Neural crest cell (in vitro differentiated cells): ENCODE data around the gene DNAH1. TPM values are rescaled to one million over a fixed set of nuclear protein-coding genes. Genes with fewer than 3 reads are reported as not detected.

Source experiments
- DNase-seq: peaks from one replicate; pipeline ENCODE4 v3.0.0; 2021; ENCODE audit warnings: low read depth, mixed read lengths, low spot score
- H3K27ac Mint-ChIP-seq: one replicate; pipeline ENCODE4 v1.8.0; 2021; ENCODE audit warnings: mild to moderate bottlenecking, mixed read lengths; ENCODE audit not compliant: unreplicated experiment
- H3K27me3 Mint-ChIP-seq: 2 replicates; pipeline ENCODE4 v1.8.0; 2021; ENCODE audit warnings: low read depth, mild to moderate bottlenecking, mixed read lengths
- H3K36me3 Mint-ChIP-seq: 2 replicates; pipeline ENCODE4 v1.8.0; 2021; ENCODE audit warnings: low read depth, mild to moderate bottlenecking, mixed read lengths
- H3K4me1 Mint-ChIP-seq: 2 replicates; pipeline ENCODE4 v1.8.0; 2021; ENCODE audit warnings: mixed read lengths
- H3K4me3 Mint-ChIP-seq: one replicate; pipeline ENCODE4 v1.8.0; 2021; ENCODE audit warnings: mild to moderate bottlenecking, mixed read lengths
- H3K9me3 Mint-ChIP-seq: 2 replicates; pipeline ENCODE4 v1.8.0; 2021; ENCODE audit warnings: mixed read lengths
- CTCF ChIP-seq: fragments of 200-600 bp; sonication (generic); conservative IDR thresholded peaks from 2 replicates; pipeline ENCODE4 v1.5.0; 2021; ENCODE audit warnings: antibody characterized with exemption, mild to moderate bottlenecking
- total RNA-seq: library from RNA; stranded (reverse); gene quantifications from 2 replicates; pipeline ENCODE4 v1.2.1, GENCODE V29; 2021

The DNAH1 gene
- total RNA-seq, 1 donor from 2014 or later: 3.2 TPM

GRCh38 chr3:52318186-52318816 lies 2.2 kb downstream of the DNAH1 start:
- no peak for TF ChIP-seq CTCF
- Mint-ChIP-seq H3K36me3 (no peaks in the 10 kb centered on the region), H3K9me3 (no peaks in the 10 kb centered on the region), H3K27me3 (peaks cover 10% of the 10 kb centered on the region), H3K27ac (no peak overlapping the region), H3K4me1 (peaks cover 35% of the 10 kb centered on the region), H3K4me3 (no peak overlapping the region)
- DNase-seq: no peak

- no peaks in the 10 kb centered on the region for H3K9me3 Mint-ChIP-seq
- DNase-seq: no peak
- TF ChIP-seq CTCF: no peak
- peaks cover 23% of the 10 kb centered on the region for H3K4me1 Mint-ChIP-seq
- H3K27ac Mint-ChIP-seq: no peak overlapping the region
- H3K4me3 Mint-ChIP-seq: no peak overlapping the region
- H3K36me3 Mint-ChIP-seq: no peaks in the 10 kb centered on the region
- peaks cover 10% of the 10 kb centered on the region for H3K27me3 Mint-ChIP-seq
Measured at GRCh38 chr3:52319921-52320595, 3.9 kb downstream of the DNAH1 start.

GRCh38 chr3:52321481-52321880 lies 5.4 kb downstream of the DNAH1 start:
- TF ChIP-seq CTCF: no peak
- no peak for DNase-seq
- H3K9me3 Mint-ChIP-seq: no peaks in the 10 kb centered on the region
- no peak overlapping the region for H3K27ac Mint-ChIP-seq
- H3K4me1 Mint-ChIP-seq: peaks cover 15% of the 10 kb centered on the region
- H3K27me3 Mint-ChIP-seq: peaks cover 10% of the 10 kb centered on the region
- H3K4me3 Mint-ChIP-seq: no peak overlapping the region
- no peaks in the 10 kb centered on the region for H3K36me3 Mint-ChIP-seq

GRCh38 chr3:52322466-52322865 lies 6.3 kb downstream of the DNAH1 start:
- TF ChIP-seq CTCF: no peak
- H3K36me3 Mint-ChIP-seq: no peaks in the 10 kb centered on the region
- peaks cover 10% of the 10 kb centered on the region for H3K27me3 Mint-ChIP-seq
- H3K27ac Mint-ChIP-seq: no peak overlapping the region
- peaks cover 9% of the 10 kb centered on the region for H3K4me1 Mint-ChIP-seq
- H3K9me3 Mint-ChIP-seq: no peaks in the 10 kb centered on the region
- H3K4me3 Mint-ChIP-seq: no peak overlapping the region
- DNase-seq: no peak

- Mint-ChIP-seq H3K36me3 (no peaks in the 10 kb centered on the region), H3K4me1 (no peaks in the 10 kb centered on the region), H3K4me3 (no peak overlapping the region), H3K27ac (no peak overlapping the region), H3K27me3 (no peaks in the 10 kb centered on the region), H3K9me3 (no peaks in the 10 kb centered on the region)
- TF ChIP-seq CTCF: no peak
- DNase-seq: no peak
Measured at GRCh38 chr3:52323526-52324295, 7.6 kb downstream of the DNAH1 start.
